Colonic mucosa (tissue), 4 donors: ENCODE results near the gene CD53. TPM values are rescaled to one million over a fixed set of nuclear protein-coding genes. Genes with fewer than 3 reads are reported as not detected.

Experiments
- DNase-seq: peaks from one replicate; pipeline ENCODE4 v3.0.0-alpha.2; 2020
- H3K27ac ChIP-seq: fragments of 200-600 bp; one replicate; pipeline ENCODE4 v1.8.0; 2021
- H3K27me3 ChIP-seq: fragments of 200-600 bp; one replicate; pipeline ENCODE4 v1.8.0; 2021
- H3K36me3 ChIP-seq: fragments of 200-600 bp; one replicate; pipeline ENCODE4 v1.8.0; 2021
- H3K4me1 ChIP-seq: fragments of 200-600 bp; one replicate; pipeline ENCODE4 v1.8.0; 2021; ENCODE audit warnings: mild to moderate bottlenecking
- H3K4me3 ChIP-seq: fragments of 200-600 bp; one replicate; pipeline ENCODE4 v1.8.0; 2021
- H3K9ac ChIP-seq, 2 donors: one replicate each; pipeline ENCODE4 v1.7.0; 2013; ENCODE audit warnings: control low read depth in 2 of 2, low read depth in 2 of 2, low read length in 2 of 2
- H3K9me3 ChIP-seq: fragments of 200-600 bp; one replicate; pipeline ENCODE4 v1.8.0; 2021
- CTCF ChIP-seq: fragments of 200-600 bp; IDR thresholded peaks from one replicate; pipeline ENCODE4 v1.8.0; 2022; ENCODE audit warnings: antibody characterized with exemption, mild to moderate bottlenecking
- intact Hi-C: fragments of 100-400 bp; cut with DNase I; formaldehyde crosslinking; loops from one replicate; pipeline ENCODE4 v1.14.1; 2022
- total RNA-seq, 2 donors: library from RNA; stranded (reverse); fragmentation: NEBNext Ultra II Directional in 1 of 2; extraction: Animal tissue kit (Norgen Biotek cat#: 25700) in 1 of 2; gene quantifications; one replicate each; pipeline ENCODE4 v1.2.1, GENCODE V29; 2021
- donor health status: healthy.
- donor health status: DM: no; HTN: no; CAD: no.
- donor health status: DM: no; HTN: no; CAD: no.

The CD53 gene
- total RNA-seq, 2 donors from 2014 or later: 7.4 to 15.8 TPM

GRCh38 chr1:110903853-110904500 lies 31.0 kb downstream of the CD53 start:
- no peak for DNase-seq
- H3K4me1 ChIP-seq: no peaks in the 10 kb centered on the region
- no peaks in the 10 kb centered on the region for H3K36me3 ChIP-seq
- H3K27me3 ChIP-seq: no peaks in the 10 kb centered on the region
- H3K9ac ChIP-seq: no peak overlapping the region
- intact Hi-C loops: no loop called here
- TF ChIP-seq CTCF: no peak
- H3K27ac ChIP-seq: no peak overlapping the region
- H3K9me3 ChIP-seq: no peaks in the 10 kb centered on the region
- no peak overlapping the region for H3K4me3 ChIP-seq

DNA sequence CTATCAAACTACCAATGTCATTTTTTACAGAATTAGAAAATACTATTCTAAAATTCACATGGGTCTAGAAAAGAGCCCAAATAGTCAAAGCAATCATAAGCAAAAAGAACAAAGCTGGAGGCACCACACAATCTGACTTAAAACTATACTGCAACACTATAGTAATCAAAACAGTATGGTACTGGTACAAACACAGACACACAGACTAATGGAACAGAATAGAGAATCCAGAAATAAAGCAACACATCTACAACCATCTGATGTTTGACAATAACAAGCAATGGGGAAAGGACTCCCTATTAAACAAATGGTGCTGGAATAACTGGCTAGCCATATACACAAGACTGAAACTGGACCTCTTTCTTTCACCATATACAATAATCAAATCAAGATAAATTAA lies 39.8 kb downstream of the CD53 start:
- no peaks in the 10 kb centered on the region for H3K9me3 ChIP-seq
- no peak overlapping the region for H3K9ac ChIP-seq
- no peak for TF ChIP-seq CTCF
- no peaks in the 10 kb centered on the region for H3K36me3 ChIP-seq
- no peak overlapping the region for H3K4me3 ChIP-seq
- no peak overlapping the region for H3K27ac ChIP-seq
- no peaks in the 10 kb centered on the region for H3K27me3 ChIP-seq
- H3K4me1 ChIP-seq: no peaks in the 10 kb centered on the region
- no peak for DNase-seq
- intact Hi-C loops: no loop called here

DNA sequence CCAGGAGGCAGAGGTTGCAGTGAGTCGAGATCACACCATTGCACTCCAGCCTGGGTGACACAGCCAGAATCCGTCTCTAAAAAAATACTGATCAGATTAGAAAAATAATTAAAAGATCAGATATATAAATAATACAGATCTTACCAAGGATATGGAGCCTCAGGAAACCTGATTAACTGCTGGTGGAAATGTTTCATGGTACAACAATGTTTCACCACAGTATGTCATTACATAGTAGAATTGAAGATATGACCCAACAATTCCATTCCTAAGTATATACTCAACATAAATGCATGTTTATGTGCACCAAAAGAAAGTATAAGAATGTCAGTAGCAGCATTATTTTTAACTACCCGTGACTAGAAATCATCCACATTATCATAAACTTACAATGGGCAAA lies 41.7 kb downstream of the CD53 start:
- Histone ChIP-seq H3K36me3 (no peaks in the 10 kb centered on the region), H3K9ac (no peak overlapping the region), H3K4me3 (no peak overlapping the region), H3K4me1 (no peaks in the 10 kb centered on the region), H3K9me3 (no peaks in the 10 kb centered on the region), H3K27ac (no peak overlapping the region), H3K27me3 (no peaks in the 10 kb centered on the region)
- DNase-seq: no peak
- intact Hi-C loops: no loop called here
- TF ChIP-seq CTCF: no peak

DNA sequence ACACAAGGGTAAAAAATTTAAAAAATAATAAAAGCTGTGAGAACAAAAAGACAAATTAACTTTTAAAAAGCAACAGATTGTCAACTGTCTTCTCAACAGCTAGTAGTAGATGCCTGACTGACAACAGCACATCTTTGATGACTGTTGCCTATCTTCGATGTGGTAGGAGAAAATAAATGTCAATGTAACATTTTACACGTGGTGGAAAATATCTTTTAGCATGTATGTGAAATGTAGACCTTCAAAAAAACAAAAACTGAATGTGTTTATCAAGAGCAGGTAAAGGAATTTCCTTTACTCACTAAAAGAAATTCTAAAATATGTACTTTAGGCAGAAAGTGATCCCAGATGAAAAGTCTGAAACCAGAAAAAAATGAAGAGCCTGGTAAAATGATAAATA lies 42.9 kb downstream of the CD53 start:
- H3K4me1 ChIP-seq: no peaks in the 10 kb centered on the region
- no peak overlapping the region for H3K4me3 ChIP-seq
- no peaks in the 10 kb centered on the region for H3K27me3 ChIP-seq
- intact Hi-C loops: no loop called here
- H3K9me3 ChIP-seq: no peaks in the 10 kb centered on the region
- H3K27ac ChIP-seq: no peak overlapping the region
- DNase-seq: no peak
- H3K36me3 ChIP-seq: no peaks in the 10 kb centered on the region
- no peak overlapping the region for H3K9ac ChIP-seq
- no peak for TF ChIP-seq CTCF

DNA sequence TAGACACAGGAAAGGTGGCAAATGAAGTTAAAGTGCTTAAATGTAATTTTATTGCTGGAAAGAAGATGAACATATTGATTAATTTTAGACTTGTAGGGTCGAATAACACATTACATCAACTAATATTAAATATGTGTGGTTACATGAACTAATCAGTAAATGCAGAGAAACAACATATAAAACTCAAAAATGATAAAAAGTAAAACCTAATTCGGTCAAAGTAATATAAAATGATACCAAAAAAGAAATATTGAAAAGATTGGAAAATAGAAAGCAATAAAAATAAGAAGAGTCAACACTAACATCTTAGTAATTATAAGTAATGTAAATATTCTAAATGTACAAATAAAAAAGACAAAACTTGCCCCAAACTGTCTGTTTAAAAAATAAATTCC lies 43.3 kb downstream of the CD53 start:
- no peaks in the 10 kb centered on the region for H3K27me3 ChIP-seq
- intact Hi-C loops: no loop called here
- H3K9me3 ChIP-seq: no peaks in the 10 kb centered on the region
- H3K4me1 ChIP-seq: no peaks in the 10 kb centered on the region
- no peak for DNase-seq
- no peaks in the 10 kb centered on the region for H3K36me3 ChIP-seq
- TF ChIP-seq CTCF: no peak
- H3K27ac ChIP-seq: no peak overlapping the region
- H3K4me3 ChIP-seq: no peak overlapping the region
- no peak overlapping the region for H3K9ac ChIP-seq
